NT2/D1 (cell line): ENCODE results near the gene ZNF845.

ENCODE experiments used
- SUZ12 ChIP-seq: IDR thresholded peaks from 2 replicates; pipeline ENCODE4 v1.6.1; 2011; ENCODE audit not compliant: insufficient read length, insufficient read depth; ENCODE audit errors: extremely low read depth
- YY1 ChIP-seq: IDR thresholded peaks from 2 replicates; pipeline ENCODE4 v1.6.1; 2011; ENCODE audit not compliant: insufficient read length, insufficient read depth
- ZNF274 ChIP-seq: IDR thresholded peaks from 2 replicates; pipeline ENCODE4 v1.6.1; 2011; ENCODE audit warnings: mild to moderate bottlenecking, low read depth, low read length

- TF ChIP-seq SUZ12 (no peak), ZNF274 (no peak), YY1 (no peak)
These were observed 47.8 kb downstream of the ZNF845 start for GRCh38 chr19:53381376-53381775.
